Esophagus squamous epithelium (tissue), 5 donors: ENCODE measurements around the gene ARHGEF1. TPM values are rescaled to one million over a fixed set of nuclear protein-coding genes. Genes with fewer than 3 reads are reported as not detected.

ENCODE experiments used
- DNase-seq: peaks from one replicate; lab custom pipeline; 2025; lab: John Stamatoyannopoulos, UW
- H3K27ac ChIP-seq, 4 donors: fragments of 200-600 bp; sonication (generic); one replicate each; pipeline ENCODE4 v1.5.1; 2016 to 2019; ENCODE audit warnings: mild to moderate bottlenecking in 1 of 4
- H3K27me3 ChIP-seq, 4 donors: fragments of 200-600 bp; sonication (generic); 1 replicate in 3 of 4; 2 replicates in 1 of 4; pipeline versions ENCODE4 v1.5.1 to v1.6.0; 2017 to 2021; ENCODE audit warnings: antibody characterized with exemption in 1 of 4
- H3K36me3 ChIP-seq, 3 donors: fragments of 200-600 bp; sonication (generic); one replicate each; pipeline ENCODE4 v1.5.1; 2016 to 2019
- H3K4me1 ChIP-seq, 3 donors: fragments of 200-600 bp; sonication (generic); one replicate each; pipeline ENCODE4 v1.5.1; 2017 to 2019
- H3K4me3 ChIP-seq, 4 donors: fragments of 200-600 bp; sonication (generic); 1 replicate in 3 of 4; 2 replicates in 1 of 4; pipeline ENCODE4 v1.5.1; 2016 to 2019; ENCODE audit warnings: mild to moderate bottlenecking in 2 of 4, moderate library complexity in 1 of 4
- H3K9me3 ChIP-seq, 3 donors: fragments of 200-600 bp; sonication (generic); one replicate each; pipeline ENCODE4 v1.5.1; 2016 to 2019
- POLR2A ChIP-seq, 4 donors: fragments of 450-650 bp; IDR thresholded peaks; one replicate each; pipeline ENCODE4 v1.6.1; 2017; ENCODE audit warnings: antibody characterized with exemption in 4 of 4, mild to moderate bottlenecking in 4 of 4, moderate library complexity in 3 of 4
- WGBS, 2 donors: methylation state at CpG; one replicate each; pipeline ENCODE4 v1.1.5; 2018; 5-methylcytosine and 5-hydroxymethylcytosine counted together
- intact Hi-C: fragments of 100-400 bp; cut with DNase I; formaldehyde crosslinking; loops from one replicate; pipeline ENCODE4 v1.15.0; 2022
- total RNA-seq, 4 donors: library from RNA; depleted of rRNA; stranded (reverse); fragments of >200 nt; gene quantifications; one replicate each; pipeline ENCODE4 v1.1.0, GENCODE V29; 2016
- TF ChIP-seq, protein P1 (sequence below), 6 experiments: fragments of 450-650 bp in 4 of 6; fragments of 200-600 bp in 2 of 6; sonication (generic) in 2 of 6; IDR thresholded peaks; one replicate each; pipeline ENCODE4 v1.5.1; 2016 to 2019; ENCODE audit warnings: antibody characterized with exemption in 6 of 6, mild to moderate bottlenecking in 4 of 6, moderate library complexity in 4 of 6
- donor health status: DM: yes; HTN: yes; CAD: no.

ARHGEF1 gene
- total RNA-seq, 4 donors from 2014 or later: 31.0 to 59.5 (median 56.2) TPM

DNA sequence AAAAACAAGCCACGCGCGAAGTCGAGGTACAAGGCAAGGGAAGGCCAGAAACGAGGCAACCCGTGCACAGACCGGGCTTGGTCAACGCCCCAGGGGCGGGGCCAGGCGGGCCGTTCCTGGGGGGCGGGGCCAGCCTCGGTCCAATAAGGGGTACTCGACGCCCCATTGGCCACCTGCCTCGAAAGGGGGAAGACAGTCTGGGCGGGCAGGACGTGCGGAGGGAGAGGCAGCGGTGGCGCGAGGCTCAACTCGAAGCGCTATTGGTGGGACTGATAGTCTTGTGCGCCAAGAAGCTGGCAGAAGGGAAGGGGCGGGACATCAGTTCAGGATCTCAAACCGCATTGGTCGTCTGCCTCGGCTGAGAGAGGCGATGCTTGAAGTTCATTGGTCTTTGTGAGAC lies 38.4 kb upstream of the ARHGEF1 start, which contains the start of gene LYPD4:
LYPD4 (minus strand) TSS at position 83 of the 400 bp plus-strand sequence. CDS start 5,398 bp downstream, outside the sequence.
- Histone ChIP-seq H3K4me3 (no peak within 1 kb of the TSS), H3K27ac (no peak within 1 kb of the TSS), H3K4me1 (no peaks in the 10 kb centered on the region), H3K36me3 (no peaks in the 10 kb centered on the region), H3K27me3 (peaks cover 0 to 44% (median 0%) of the 10 kb centered on the region in 4 donors), H3K9me3 (no peaks in the 10 kb centered on the region)
- intact Hi-C loops: no loop called here
- no peak for DNase-seq
- no peak for TF ChIP-seq POLR2A (IDR thresholded peaks at IDR 0.05)
- TF ChIP-seq, protein P1, sequence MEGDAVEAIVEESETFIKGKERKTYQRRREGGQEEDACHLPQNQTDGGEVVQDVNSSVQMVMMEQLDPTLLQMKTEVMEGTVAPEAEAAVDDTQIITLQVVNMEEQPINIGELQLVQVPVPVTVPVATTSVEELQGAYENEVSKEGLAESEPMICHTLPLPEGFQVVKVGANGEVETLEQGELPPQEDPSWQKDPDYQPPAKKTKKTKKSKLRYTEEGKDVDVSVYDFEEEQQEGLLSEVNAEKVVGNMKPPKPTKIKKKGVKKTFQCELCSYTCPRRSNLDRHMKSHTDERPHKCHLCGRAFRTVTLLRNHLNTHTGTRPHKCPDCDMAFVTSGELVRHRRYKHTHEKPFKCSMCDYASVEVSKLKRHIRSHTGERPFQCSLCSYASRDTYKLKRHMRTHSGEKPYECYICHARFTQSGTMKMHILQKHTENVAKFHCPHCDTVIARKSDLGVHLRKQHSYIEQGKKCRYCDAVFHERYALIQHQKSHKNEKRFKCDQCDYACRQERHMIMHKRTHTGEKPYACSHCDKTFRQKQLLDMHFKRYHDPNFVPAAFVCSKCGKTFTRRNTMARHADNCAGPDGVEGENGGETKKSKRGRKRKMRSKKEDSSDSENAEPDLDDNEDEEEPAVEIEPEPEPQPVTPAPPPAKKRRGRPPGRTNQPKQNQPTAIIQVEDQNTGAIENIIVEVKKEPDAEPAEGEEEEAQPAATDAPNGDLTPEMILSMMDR (IDR thresholded peaks at IDR 0.05): no peak
- WGBS, 2 donors: 83 to 85% methylated on average over 28 of the region's 30 CpGs

DNA sequence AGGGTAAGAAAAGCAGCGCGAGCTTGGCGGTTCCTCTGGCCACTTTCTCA lies 38.2 kb upstream of the ARHGEF1 start, which contains the start of gene DMRTC2:
DMRTC2 (plus strand) TSS at position 42 of the 50 bp plus-strand sequence. CDS start 2,387 bp downstream, outside the sequence.
- H3K4me3 ChIP-seq: no peak within 1 kb of the TSS

DNA sequence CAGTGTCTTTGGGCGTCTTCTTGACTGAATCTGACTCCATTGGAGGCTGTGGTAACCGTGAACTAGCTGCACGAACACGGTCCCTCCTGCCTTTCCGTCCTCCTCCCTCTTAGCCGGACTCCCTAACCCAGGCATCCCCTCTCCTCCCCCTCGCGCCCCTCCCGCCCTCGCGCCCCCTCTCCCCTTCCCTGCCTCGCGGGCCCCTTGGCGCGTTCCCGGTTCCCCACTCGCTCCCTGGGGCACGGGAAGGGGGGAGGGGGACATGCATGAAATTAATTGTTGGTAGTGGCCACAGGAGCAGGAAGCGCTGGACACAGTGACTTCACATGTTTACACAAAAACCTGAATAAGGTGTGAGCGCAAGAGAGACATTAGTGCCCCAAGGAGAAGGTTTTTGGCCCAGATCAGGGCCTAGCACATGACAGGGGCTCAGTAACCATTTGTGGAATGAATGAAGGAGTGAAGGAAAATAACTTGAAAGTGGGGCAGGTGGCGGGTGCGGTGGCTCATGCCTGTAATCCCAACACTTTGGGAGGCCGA lies 37.9 kb upstream of the ARHGEF1 start:
- Histone ChIP-seq H3K4me3 (no peak overlapping the region), H3K36me3 (no peaks in the 10 kb centered on the region), H3K9me3 (no peaks in the 10 kb centered on the region), H3K27ac (no peak overlapping the region), H3K4me1 (no peaks in the 10 kb centered on the region), H3K27me3 (peaks cover 0 to 44% (median 0%) of the 10 kb centered on the region in 4 donors)
- DNase-seq: no peak
- no peak for TF ChIP-seq POLR2A (IDR thresholded peaks at IDR 0.05)
- 90% methylated on average over 8 to 11 of the region's 23 CpGs for WGBS, 2 donors
- intact Hi-C loops: no loop called here

More for the DNA sequence above, 38.2 kb upstream of the ARHGEF1 start, which contains the start of gene DMRTC2:
- Histone ChIP-seq H3K27me3 (peaks cover 0 to 45% (median 0%) of the 10 kb centered on the region in 4 donors), H3K27ac (no peak within 1 kb of the TSS), H3K9me3 (no peaks in the 10 kb centered on the region), H3K36me3 (no peaks in the 10 kb centered on the region), H3K4me1 (no peaks in the 10 kb centered on the region)
- no peak for TF ChIP-seq POLR2A (IDR thresholded peaks at IDR 0.05)
- TF ChIP-seq, protein P1 (IDR thresholded peaks at IDR 0.05): no peak
- 95 to 100% methylated on average over 3 of the region's 3 CpGs for WGBS, 2 donors
- intact Hi-C loops: no loop called here
- DNase-seq: no peak

DNA sequence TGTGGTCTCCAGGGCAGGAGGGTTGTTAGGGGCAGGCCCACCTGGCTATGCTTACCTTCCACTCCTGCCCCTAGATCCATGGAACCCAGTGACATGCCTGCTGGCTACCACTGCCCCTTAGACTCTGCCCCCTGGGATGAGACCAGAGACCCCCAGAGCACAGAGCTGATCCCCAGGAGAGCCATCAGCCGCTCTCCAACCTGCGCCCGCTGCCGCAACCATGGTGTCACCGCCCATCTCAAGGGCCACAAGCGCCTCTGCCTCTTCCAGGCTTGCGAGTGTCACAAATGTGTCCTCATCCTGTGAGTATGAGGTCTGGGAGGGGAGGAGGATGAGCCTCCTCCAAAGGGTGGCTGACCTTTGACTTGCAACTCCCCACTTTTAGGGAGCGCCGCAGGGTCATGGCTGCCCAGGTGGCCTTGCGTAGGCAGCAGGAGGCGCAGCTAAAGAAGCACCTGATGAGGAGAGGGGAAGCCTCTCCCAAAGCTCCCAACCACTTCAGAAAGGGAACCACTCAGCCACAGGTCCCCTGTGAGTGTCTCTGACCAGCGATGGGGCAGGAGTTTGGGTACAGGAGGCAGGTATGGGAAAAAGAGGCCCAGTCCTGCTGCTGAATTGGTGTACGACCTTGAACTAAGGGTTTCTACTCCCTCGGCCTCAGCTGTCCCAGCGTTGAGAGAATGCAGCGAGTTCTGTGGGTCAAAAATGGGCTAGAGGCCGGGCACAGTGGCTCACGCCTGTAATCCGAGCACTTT lies 35.5 kb upstream of the ARHGEF1 start:
- TF ChIP-seq POLR2A (IDR thresholded peaks at IDR 0.05): no peak
- Histone ChIP-seq H3K27ac (no peak overlapping the region), H3K27me3 (peaks cover 0 to 43% (median 0%) of the 10 kb centered on the region in 4 donors), H3K36me3 (no peaks in the 10 kb centered on the region), H3K9me3 (no peaks in the 10 kb centered on the region), H3K4me1 (no peaks in the 10 kb centered on the region), H3K4me3 (no peak overlapping the region)
- intact Hi-C loops: no loop called here
- 82 to 88% methylated on average over 7 to 18 of the region's 19 CpGs for WGBS, 2 donors
- no peak for DNase-seq

DNA sequence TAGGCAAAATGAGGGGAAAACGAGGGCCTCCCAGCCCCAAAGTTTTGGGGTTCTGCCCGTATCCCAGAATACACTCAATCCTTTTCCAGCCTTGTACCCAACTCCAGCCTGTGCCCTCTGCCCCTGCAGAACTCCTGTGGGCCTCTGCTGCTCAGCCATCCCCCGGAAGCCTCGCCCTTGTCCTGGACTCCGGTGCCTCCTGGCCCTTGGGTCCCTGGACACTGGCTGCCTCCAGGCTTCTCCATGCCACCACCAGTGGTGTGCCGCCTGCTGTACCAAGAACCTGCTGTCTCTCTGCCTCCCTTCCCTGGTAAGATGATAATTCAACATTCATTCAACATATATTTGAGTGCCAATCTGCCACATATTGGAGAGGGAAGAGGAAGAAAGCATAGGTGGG lies 34.3 kb upstream of the ARHGEF1 start:
- intact Hi-C loops: no loop called here
- Histone ChIP-seq H3K9me3 (no peaks in the 10 kb centered on the region), H3K27me3 (peaks cover 0 to 53% (median 0%) of the 10 kb centered on the region in 4 donors), H3K36me3 (no peaks in the 10 kb centered on the region), H3K4me1 (no peaks in the 10 kb centered on the region), H3K27ac (no peak overlapping the region), H3K4me3 (no peak overlapping the region)
- DNase-seq: no peak
- 90 to 91% methylated on average over 5 to 6 of the region's 6 CpGs for WGBS, 2 donors
- no peak for TF ChIP-seq POLR2A (IDR thresholded peaks at IDR 0.05)
- TF ChIP-seq, protein P1 (IDR thresholded peaks at IDR 0.05): no peak

DNA sequence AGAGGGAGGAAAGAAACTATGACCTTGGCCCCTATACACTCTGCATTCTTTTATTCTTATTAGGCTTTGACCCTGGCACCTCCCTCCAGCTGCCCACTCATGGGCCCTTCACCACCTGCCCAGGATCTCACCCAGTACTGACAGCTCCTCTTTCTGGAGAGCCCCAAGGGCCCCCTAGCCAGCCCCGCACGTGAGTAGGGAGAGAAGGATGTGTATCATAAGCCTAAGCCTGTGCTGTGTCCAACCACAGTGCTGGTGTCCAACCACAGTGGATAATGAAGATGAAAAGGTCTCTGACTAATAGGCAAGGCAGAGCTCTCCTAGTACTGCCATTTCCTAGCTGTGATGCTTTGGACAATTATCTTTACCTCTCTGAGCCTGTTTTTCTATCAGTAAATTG lies 33.9 kb upstream of the ARHGEF1 start:
- Histone ChIP-seq H3K27me3 (peaks cover 0 to 57% (median 0%) of the 10 kb centered on the region in 4 donors), H3K36me3 (no peaks in the 10 kb centered on the region), H3K4me1 (no peaks in the 10 kb centered on the region), H3K4me3 (no peak overlapping the region), H3K9me3 (no peaks in the 10 kb centered on the region), H3K27ac (no peak overlapping the region)
- no peak for DNase-seq
- WGBS, 2 donors: 33% methylated on average over 1 of the region's 2 CpGs; no CpG with 5 or more reads in 1 of the 2 donors
- intact Hi-C loops: no loop called here
- TF ChIP-seq, protein P1 (IDR thresholded peaks at IDR 0.05): no peak
- no peak for TF ChIP-seq POLR2A (IDR thresholded peaks at IDR 0.05)
